DOHH2 (cell line): Measurements from ENCODE around the gene SLC25A1.

ENCODE experiments used
- H3F3A ChIP-seq: fragments of 200-600 bp; sonication (generic), shearing (Covaris generic); 2 replicates; pipeline ENCODE4 v1.6.0; 2016; ENCODE audit warnings: antibody characterized with exemption, mild to moderate bottlenecking; ENCODE audit not compliant: control insufficient read depth, insufficient read depth
- H3K27ac ChIP-seq: fragments of 200-600 bp; sonication (generic); 2 replicates; pipeline ENCODE4 v1.5.1; 2014; ENCODE audit warnings: low read depth, mild to moderate bottlenecking, low read length, moderate library complexity
- H3K27me3 ChIP-seq: fragments of 200-600 bp; sonication (generic); 2 replicates; pipeline ENCODE4 v1.6.1; 2014; ENCODE audit warnings: mild to moderate bottlenecking, low read length, mixed read lengths; ENCODE audit not compliant: control insufficient read depth
- H3K36me3 ChIP-seq: fragments of 200-600 bp; sonication (generic); 2 replicates; pipeline ENCODE4 v1.6.1; 2014; ENCODE audit warnings: mild to moderate bottlenecking, low read length, moderate library complexity, mixed read lengths; ENCODE audit not compliant: control insufficient read depth
- H3K4me1 ChIP-seq: fragments of 200-600 bp; sonication (generic); 2 replicates; pipeline ENCODE4 v1.6.1; 2014; ENCODE audit warnings: mild to moderate bottlenecking, low read length, mixed read lengths; ENCODE audit not compliant: control insufficient read depth
- H3K4me2 ChIP-seq: fragments of 200-600 bp; sonication (generic); 2 replicates; pipeline ENCODE4 v1.6.0; 2014; ENCODE audit warnings: mild to moderate bottlenecking, low read length, moderate library complexity
- H3K4me3 ChIP-seq: fragments of 200-600 bp; sonication (generic); 2 replicates; pipeline ENCODE4 v1.5.1; 2014; ENCODE audit warnings: mild to moderate bottlenecking, low read length, mixed read lengths
- H3K79me2 ChIP-seq: fragments of 200-600 bp; sonication (generic); 2 replicates; pipeline ENCODE4 v1.6.1; 2014; ENCODE audit warnings: mild to moderate bottlenecking, low read length, mixed read lengths; ENCODE audit not compliant: control insufficient read depth
- H3K9me2 ChIP-seq: fragments of 200-600 bp; sonication (generic); replicated peaks from 2 replicates; pipeline ENCODE4 v1.6.1; 2014; ENCODE audit warnings: mild to moderate bottlenecking, low read length, mixed read lengths; ENCODE audit not compliant: control insufficient read depth
- H3K9me3 ChIP-seq: fragments of 200-600 bp; sonication (generic); 2 replicates; pipeline ENCODE4 v1.6.1; 2014; ENCODE audit warnings: antibody characterized with exemption, low read length, mixed read lengths; ENCODE audit not compliant: control insufficient read depth, insufficient read depth
- H4K20me1 ChIP-seq: fragments of 200-600 bp; sonication (generic); 2 replicates; pipeline ENCODE4 v1.6.0; 2014; ENCODE audit warnings: low read depth, mild to moderate bottlenecking, antibody characterized with exemption, low read length, moderate library complexity; ENCODE audit not compliant: control insufficient read depth, insufficient read depth
- EZH2phosphoT487 ChIP-seq: fragments of 200-600 bp; sonication (generic); IDR thresholded peaks from 2 replicates; pipeline ENCODE4 v1.6.1; 2017; ENCODE audit warnings: borderline replicate concordance, mild to moderate bottlenecking, antibody characterized with exemption, low read length, moderate library complexity, mixed read lengths
- TF ChIP-seq, protein P1 (sequence below): fragments of 200-600 bp; sonication (generic); IDR thresholded peaks from one replicate; pipeline ENCODE4 v1.5.1; 2014; ENCODE audit warnings: antibody characterized with exemption, mild to moderate bottlenecking, low read depth, low read length; ENCODE audit not compliant: poor library complexity, severe bottlenecking

Gene SLC25A1

DNA sequence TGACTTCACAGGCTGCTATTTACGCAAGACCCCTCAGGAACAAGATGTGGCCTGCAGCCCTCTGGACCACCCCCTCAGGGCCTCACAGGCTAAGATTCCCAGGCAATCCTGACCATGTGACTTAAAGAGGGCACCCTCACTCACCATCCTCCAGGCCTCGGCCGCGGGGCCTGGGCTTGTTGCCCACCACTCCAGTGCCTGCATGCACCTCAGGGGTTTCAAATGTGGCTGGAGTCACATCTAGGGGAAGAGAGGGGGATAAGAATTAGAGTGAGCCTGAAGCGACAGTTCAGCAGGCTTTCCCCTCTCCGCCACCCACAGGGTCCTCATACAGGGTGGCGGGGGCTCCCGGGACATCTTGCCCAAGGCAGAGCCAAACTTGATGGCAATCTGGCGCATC lies 36.1 kb downstream of the SLC25A1 start:
- no peak overlapping the region for H3K4me3 ChIP-seq
- H3K4me1 ChIP-seq, result peaks cover 12% of the 10 kb centered on the region
- H3K36me3 ChIP-seq, result peaks cover 52% of the 10 kb centered on the region
- H3K9me2 ChIP-seq, result no peaks in the 10 kb centered on the region
- no peaks in the 10 kb centered on the region for H3K9me3 ChIP-seq
- no peaks in the 10 kb centered on the region for H3K27me3 ChIP-seq
- H3K4me2 ChIP-seq, result no peak overlapping the region
- H3F3A ChIP-seq, result no peaks in the 10 kb centered on the region
- no peak for TF ChIP-seq EZH2phosphoT487
- TF ChIP-seq, protein P1, sequence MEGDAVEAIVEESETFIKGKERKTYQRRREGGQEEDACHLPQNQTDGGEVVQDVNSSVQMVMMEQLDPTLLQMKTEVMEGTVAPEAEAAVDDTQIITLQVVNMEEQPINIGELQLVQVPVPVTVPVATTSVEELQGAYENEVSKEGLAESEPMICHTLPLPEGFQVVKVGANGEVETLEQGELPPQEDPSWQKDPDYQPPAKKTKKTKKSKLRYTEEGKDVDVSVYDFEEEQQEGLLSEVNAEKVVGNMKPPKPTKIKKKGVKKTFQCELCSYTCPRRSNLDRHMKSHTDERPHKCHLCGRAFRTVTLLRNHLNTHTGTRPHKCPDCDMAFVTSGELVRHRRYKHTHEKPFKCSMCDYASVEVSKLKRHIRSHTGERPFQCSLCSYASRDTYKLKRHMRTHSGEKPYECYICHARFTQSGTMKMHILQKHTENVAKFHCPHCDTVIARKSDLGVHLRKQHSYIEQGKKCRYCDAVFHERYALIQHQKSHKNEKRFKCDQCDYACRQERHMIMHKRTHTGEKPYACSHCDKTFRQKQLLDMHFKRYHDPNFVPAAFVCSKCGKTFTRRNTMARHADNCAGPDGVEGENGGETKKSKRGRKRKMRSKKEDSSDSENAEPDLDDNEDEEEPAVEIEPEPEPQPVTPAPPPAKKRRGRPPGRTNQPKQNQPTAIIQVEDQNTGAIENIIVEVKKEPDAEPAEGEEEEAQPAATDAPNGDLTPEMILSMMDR, result no peak
- no peaks in the 10 kb centered on the region for H4K20me1 ChIP-seq
- H3K79me2 ChIP-seq, result peaks cover 24% of the 10 kb centered on the region
- H3K27ac ChIP-seq, result no peak overlapping the region

DNA sequence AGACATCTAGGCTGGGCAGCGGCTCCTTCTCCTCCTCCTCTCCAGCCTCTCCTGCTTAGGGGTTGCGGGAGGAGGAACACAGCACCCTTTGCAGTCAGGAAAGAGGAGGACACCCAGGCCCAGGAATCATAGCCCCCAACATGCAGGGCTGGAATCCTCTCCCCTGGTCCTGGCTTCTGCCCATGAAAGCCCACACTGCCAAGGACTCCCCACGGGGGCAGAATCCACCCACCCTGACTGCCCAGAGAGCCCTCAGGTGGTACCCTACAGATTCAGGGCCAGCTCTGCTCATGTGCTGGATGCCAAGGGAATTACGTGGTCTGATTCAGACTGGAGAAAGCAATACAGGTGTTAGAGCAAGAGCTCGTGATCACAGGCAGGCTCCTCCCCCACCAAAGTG lies 38.6 kb downstream of the SLC25A1 start:
- peaks cover 24% of the 10 kb centered on the region for H3K79me2 ChIP-seq
- no peak overlapping the region for H3K4me2 ChIP-seq
- peaks cover 59% of the 10 kb centered on the region for H3K36me3 ChIP-seq
- H4K20me1 ChIP-seq, result no peaks in the 10 kb centered on the region
- TF ChIP-seq EZH2phosphoT487, result no peak
- TF ChIP-seq, protein P1, result no peak
- no peak overlapping the region for H3K27ac ChIP-seq
- H3K4me1 ChIP-seq, result peaks cover 11% of the 10 kb centered on the region
- no peaks in the 10 kb centered on the region for H3K9me3 ChIP-seq
- H3F3A ChIP-seq, result no peaks in the 10 kb centered on the region
- H3K9me2 ChIP-seq, result no peaks in the 10 kb centered on the region
- no peaks in the 10 kb centered on the region for H3K27me3 ChIP-seq
- H3K4me3 ChIP-seq, result no peak overlapping the region

DNA sequence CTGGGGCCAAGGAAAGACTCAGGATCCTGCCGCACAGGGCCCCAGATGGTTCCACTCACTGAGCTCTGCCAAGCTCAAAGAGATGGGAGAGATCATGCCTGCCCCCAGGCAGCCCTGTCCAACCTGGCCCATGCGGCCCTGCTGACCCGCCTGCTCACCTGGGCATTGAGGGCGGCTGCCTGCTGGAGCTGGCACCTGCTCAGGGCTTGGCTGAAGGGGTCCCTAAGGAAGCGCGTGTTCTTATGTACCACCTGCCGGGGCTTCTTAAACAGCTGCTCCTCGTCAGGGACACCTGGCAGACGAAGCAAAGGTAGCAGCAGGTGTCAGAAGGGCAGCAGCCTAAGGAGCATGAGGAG lies 39.6 kb downstream of the SLC25A1 start:
- Histone ChIP-seq H3K27me3 (no peaks in the 10 kb centered on the region), H3K9me2 (no peaks in the 10 kb centered on the region), H3K4me1 (peaks cover 9% of the 10 kb centered on the region), H3K79me2 (peaks cover 19% of the 10 kb centered on the region), H3K4me2 (no peak overlapping the region), H4K20me1 (no peaks in the 10 kb centered on the region), H3K9me3 (no peaks in the 10 kb centered on the region), H3K4me3 (no peak overlapping the region), H3K36me3 (peaks cover 65% of the 10 kb centered on the region), H3K27ac (no peak overlapping the region), H3F3A (no peaks in the 10 kb centered on the region)
- no peak for TF ChIP-seq EZH2phosphoT487
- TF ChIP-seq, protein P1, result no peak
